Endothelial cell of hepatic sinusoid (primary cell): ENCODE results near the gene C1orf216.
"Not testable (repeated sequence)": the region's sequence is repeated elsewhere in the genome, so short reads cannot be mapped to it uniquely, and the experiment has no call there.

ENCODE experiments used
- in situ Hi-C: cut with HindIII; loops from 2 replicates; pipeline ENCODE4 v1.10.0; 2017; ENCODE audit warnings: low sequenced_read_pairs

The C1orf216 gene

GRCh38 chr1:35718492-35719336 is at the start of gene C1orf216:
Gene C1orf216 (minus strand): TSS chr1:35718884. CDS start chr1:35716321, 2,563 bp downstream.
- in situ Hi-C loops = no loop called here

GRCh38 chr1:35764283-35764682 is 45.6 kb upstream of the C1orf216 start:
- in situ Hi-C loops = no loop called here

- in situ Hi-C loops = no loop called here
Observed at GRCh38 chr1:35763201-35763600, 44.5 kb upstream of the C1orf216 start.

- in situ Hi-C loops = no loop called here
Observed at GRCh38 chr1:35762141-35762540, 43.5 kb upstream of the C1orf216 start.

- in situ Hi-C loops = no loop called here
Observed at GRCh38 chr1:35756064-35756463, 37.4 kb upstream of the C1orf216 start.

GRCh38 chr1:35753626-35754260 is 35.1 kb upstream of the C1orf216 start:
- in situ Hi-C loops = no loop called here

GRCh38 chr1:35748326-35748725 is 29.6 kb upstream of the C1orf216 start:
- in situ Hi-C loops = no loop called here

- in situ Hi-C loops = no loop called here
Observed at GRCh38 chr1:35745124-35745730, 26.5 kb upstream of the C1orf216 start.

- in situ Hi-C loops = no loop called here
Observed at GRCh38 chr1:35737120-35737519, 18.4 kb upstream of the C1orf216 start.

- in situ Hi-C loops = loop anchor here (5.0 kb wide), 2 partner anchors 105 to 160 kb away; no protein-coding TSS in a partner anchor
Observed at GRCh38 chr1:35727434-35728040, 8.9 kb upstream of the C1orf216 start.

GRCh38 chr1:35726450-35727433 is 8.1 kb upstream of the C1orf216 start:
- in situ Hi-C loops = loop anchor here (5.0 kb wide), 2 partner anchors 106 to 159 kb away; no protein-coding TSS in a partner anchor

GRCh38 chr1:35725596-35725995 is 6.9 kb upstream of the C1orf216 start:
- in situ Hi-C loops = loop anchor here (5.0 kb wide), 2 partner anchors 107 to 158 kb away; no protein-coding TSS in a partner anchor

- in situ Hi-C loops = no loop called here
Observed at GRCh38 chr1:35717911-35718476, 690 bp downstream of the C1orf216 start.

- in situ Hi-C loops = no loop called here
Observed at GRCh38 chr1:35715568-35716002, 3.1 kb downstream of the C1orf216 start.

GRCh38 chr1:35714921-35715567 is 3.6 kb downstream of the C1orf216 start:
- in situ Hi-C loops = no loop called here

- in situ Hi-C loops = not testable (repeated sequence)
Observed at GRCh38 chr1:35711098-35711497, 7.6 kb downstream of the C1orf216 start.

GRCh38 chr1:35708952-35709351 is 9.7 kb downstream of the C1orf216 start:
- in situ Hi-C loops = no loop called here

- in situ Hi-C loops = no loop called here
Observed at GRCh38 chr1:35708441-35708921, 10.2 kb downstream of the C1orf216 start.
